HG02798 (cell line): ENCODE data around the gene CACNA1B.

Experiments used
- ATAC-seq: cut with Tn5 transposase; IDR thresholded peaks from one replicate; pipeline ENCODE4 v1.9.1; 2021; ENCODE audit warnings: mild to moderate bottlenecking; ENCODE audit not compliant: unreplicated experiment, poor library complexity

CACNA1B gene

DNA sequence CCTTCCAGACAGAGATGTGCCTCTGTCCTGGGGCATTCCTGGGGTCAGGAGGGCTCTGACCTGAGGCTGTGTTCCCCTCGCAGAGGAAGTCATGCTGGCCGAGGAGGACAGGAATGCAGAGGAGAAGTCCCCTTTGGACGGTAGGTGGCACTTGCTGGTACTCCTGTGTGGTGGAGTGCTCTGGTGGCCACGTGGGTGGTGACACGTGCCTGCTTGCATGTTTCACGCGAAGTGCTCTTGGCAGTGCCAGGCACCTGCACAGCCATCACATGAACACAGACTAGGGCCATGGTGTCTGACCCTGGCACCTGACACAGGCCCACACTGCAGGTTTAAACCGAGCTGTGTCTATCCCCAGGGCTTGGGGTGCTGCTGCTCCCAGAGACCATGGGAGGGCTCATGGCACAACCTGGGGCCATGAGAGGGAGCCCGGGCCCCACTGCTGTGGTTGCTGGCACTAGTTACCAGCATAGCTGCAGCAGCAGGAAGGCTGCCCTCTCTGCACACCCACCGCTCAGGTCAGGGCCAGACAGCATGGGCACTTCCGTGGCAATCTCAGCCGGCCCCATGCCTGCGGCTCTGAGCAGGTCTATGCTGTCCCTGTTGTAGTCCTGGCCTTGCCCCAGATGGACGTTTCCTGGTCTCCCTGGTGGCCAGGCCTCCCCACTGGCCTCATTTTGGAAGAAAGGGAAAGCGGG lies 79.3 kb downstream of the CACNA1B start:
- ATAC-seq: no peak

DNA sequence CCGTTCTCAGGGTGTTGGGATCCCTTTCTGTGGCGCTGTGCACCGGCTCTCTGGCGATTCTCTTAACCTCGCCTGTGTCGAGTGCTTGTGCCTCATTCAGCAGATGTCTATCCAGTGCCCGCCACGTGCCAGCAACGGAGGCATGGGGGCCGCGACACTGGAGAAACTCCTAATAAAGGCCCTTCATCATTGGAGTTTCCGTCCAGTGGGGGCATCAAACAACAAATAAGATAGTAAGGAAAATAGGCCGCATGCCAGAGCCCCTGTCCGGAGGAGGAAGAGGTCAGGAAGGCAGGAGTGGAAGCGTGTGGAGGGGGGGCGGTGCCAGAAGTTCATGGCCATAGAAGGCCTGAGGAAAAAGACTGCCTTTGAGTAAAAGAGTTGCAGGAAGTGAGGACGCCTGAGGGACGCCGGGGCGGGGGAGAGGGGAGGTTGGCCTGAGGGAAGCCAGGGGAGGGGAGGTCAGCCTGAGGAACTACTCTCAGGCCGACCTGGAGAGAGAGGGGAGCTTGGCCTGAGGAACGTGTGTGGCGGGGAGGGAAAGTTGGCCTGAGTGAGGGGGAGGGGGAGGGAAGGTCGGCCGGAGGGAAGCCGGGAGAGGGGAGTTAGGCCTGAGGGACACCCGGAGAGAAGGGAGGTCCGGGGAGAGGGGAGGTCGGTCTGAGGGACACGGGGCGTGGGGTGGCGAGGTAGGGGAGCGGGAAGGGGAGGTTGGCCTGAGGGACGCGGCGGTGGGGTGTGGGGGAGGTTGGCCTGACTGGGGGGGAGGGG lies 82.2 kb downstream of the CACNA1B start:
- ATAC-seq: no peak

DNA sequence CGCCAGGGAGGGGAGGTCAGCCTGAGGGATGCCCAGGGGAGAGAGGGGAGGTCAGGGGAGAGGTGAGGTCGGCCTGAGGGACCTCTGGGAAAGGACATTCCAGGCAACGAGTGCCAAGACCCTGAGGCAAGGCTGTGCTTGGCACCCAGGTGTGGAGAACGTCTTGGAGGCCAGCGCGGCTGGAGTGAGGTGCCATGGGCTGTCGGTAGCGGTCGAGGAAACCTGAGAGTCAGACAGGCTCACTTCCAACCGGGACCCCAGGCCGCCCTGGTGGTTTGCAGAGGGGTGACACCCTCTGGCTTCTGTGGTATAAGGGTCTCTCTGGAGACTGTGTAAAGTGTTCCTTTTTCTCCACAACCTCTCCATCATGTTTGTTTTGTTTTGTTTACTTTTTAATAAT lies 82.9 kb downstream of the CACNA1B start:
- ATAC-seq: no peak

DNA sequence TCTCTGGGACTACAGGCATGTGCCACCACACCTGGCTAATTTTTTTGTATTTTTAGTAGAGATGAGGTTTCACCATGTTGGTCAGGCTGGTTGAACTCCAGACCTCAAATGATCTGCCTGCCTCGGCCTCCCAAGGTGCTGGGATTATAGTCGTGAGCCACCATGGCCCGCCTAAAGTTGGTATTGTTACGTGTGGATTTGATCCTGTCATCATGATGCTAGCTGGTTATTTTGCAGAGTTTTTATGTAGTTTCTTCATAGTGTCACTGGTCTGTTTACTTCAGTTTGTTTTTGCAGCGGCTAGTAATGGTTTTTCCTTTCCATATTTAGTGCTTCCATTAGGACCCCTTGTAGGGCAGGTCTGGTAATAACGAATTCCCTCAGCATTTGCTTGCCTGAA lies 85.9 kb downstream of the CACNA1B start:
- ATAC-seq: no peak

DNA sequence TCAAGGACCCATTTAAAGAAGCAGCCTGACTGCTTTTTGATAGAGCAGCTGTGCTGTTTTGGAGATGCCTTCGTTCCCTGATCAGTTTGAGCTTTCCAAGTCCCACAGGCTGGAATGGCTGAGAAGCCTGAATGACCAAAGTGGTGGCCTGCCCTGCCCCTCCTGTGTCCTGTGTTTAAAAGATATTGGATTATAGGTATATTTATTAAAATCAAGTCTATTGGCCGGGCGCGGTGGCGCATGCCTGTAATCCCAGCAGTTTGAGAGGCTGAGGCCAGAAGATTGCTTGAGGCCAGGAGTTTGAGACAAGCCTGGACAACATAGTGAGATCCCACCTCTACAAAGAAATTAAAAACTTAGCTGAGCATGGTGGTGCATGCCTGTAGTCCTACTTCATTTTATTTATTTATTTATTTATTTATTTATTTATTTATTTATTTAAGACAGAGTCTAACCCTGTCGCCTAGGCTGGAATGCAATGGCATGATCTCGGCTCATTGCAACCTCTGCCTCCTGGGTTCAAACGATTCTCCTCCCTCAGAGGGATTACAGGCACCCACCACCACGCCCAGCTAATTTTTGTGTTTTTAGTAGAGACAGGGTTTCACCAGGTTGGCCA lies 87.7 kb downstream of the CACNA1B start:
- ATAC-seq: no peak

DNA sequence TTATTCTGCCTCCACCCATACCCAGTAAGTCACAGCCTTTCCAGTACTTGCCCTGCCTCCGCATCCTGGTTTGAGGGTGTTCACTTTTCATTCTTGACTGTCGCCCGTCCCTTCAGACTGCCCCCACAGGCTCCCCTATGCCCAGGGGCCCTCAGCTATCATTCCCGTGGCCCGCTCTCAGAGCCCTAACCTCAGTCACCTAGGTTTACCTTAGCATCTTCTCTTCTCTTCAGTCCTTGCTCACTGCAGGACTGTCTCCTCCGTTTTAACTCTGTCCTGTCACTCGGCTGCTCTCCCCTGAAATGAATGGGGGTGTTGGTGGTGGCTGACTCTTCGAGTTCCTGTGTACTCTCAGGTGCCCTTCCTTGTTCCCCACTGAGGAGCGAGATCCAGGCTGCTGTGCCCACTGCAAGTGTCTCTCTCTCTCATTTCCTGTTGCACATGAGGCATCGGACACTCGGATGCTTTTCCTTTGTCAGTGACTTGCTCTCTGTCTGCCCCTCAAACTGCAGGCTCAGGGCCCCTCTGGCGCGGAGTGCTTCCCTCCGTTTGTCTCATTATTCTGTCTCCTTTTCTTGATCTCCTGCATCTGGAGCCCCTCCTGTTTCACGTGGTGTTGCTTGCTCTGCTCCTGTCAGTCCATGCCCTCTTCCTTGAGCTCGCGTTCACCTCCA lies 89.8 kb downstream of the CACNA1B start:
- ATAC-seq: no peak

DNA sequence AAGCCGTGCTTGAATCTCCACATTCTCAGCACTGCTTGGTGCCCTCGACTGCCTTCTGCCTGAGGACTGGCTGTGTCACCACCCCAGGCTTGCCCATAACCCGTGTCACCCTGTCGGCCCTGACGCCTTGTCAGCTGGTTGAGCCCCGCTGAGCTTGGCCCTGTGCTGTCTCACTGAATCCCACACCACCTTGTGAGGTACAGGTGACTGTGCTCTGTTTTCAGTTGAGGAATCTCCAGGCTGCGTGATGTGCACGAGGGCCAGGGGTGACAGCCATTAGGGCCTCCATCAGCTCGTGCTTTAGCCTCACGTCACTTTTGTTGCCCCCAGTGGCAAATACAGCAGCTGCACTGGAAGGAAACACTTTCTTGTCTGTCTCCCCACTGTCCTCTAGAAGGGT lies 90.7 kb downstream of the CACNA1B start:
- ATAC-seq: no peak

DNA sequence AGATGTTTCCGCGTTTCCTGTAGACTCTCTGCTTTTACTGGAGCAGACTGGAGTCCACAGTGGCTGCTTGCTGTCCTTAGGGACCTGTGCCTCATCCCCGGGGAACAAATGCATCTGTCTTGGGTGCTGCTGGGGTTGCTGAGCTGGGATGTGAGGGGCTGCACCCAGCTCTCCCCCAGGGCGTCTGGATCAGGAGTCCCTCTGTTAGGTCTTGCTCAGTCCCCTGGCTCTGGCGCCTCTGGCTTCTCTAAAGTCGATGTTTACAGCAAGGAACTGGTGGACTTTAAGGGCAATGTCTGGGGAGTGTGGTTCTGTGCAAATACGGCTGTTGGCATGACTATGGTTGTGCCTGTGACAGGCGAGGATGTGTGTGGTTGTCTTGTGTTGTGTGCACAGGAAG lies 91.4 kb downstream of the CACNA1B start:
- ATAC-seq: no peak

DNA sequence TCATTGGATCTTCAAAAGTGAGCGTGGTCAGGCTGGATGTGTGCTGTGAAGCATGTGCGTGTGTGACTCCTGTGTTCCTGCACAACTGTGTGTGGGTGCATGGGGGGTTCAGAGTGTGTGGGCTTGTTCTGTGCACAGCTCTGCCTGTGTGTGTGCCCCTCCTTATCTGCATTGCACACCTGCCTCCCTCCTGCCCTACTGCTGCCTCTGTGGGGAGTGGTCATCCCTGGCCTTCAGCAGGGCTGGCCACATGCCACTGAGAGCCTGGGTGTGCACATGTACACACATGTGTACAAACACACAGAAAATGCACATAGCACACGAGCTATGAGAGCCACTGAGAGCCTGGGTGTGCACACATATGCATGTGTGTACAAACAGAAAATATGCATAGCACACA lies 92.1 kb downstream of the CACNA1B start:
- ATAC-seq: no peak

DNA sequence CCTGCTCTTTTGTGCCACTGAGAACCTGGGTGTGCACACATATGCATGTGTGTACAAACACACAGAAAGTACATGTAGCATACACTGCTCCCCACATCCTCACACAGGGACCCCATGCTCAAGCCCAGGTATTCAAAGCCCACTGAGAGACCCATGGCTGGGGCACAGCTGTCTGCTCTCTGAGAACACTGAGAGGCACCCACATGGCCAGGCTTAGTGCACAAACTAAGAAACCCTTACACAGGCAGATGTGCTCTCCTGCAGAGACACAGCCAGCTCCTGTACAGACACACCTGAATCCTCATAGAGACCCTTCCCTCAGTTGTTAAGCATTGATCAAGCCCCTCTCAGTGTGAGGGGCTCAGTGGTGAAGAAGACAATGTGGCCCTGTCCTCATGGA lies 92.5 kb downstream of the CACNA1B start:
- no peak for ATAC-seq

DNA sequence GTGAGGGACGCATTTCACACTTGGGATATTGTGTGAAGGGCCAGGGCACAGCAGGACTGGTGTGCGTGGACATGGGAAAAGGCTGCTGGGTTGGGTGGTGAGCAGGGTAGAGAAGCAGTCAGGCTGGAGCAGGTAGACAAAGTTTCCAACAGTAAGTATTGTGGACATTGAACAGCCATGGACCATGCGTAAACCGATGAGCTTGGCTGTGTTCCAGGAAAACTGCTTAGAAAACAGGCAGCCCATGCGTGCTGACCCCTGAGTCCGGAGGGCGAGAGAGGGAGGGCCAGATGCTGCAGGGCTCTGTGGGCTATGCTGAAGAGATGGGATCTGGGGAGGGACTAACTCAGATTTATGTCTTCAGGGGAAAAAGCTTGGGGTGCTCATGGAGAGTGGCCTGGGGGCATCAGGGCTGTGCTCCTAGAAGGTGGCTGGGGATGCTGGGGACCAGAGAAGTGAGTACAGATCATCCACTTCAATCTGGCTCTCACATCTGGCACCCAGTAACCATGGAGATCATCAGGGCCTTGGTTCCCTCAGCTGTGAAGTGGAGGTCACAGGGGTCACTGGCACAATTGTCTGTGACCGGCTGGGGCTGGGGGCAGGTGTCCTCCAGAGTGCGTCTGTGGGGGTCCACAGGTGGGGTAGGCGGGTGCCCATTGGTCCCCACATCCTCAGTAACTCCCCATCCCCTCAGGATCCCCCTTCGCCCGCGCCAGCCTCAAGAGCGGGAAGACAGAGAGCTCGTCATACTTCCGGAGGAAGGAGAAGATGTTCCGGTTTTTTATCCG lies 93.3 kb downstream of the CACNA1B start:
- no peak for ATAC-seq

DNA sequence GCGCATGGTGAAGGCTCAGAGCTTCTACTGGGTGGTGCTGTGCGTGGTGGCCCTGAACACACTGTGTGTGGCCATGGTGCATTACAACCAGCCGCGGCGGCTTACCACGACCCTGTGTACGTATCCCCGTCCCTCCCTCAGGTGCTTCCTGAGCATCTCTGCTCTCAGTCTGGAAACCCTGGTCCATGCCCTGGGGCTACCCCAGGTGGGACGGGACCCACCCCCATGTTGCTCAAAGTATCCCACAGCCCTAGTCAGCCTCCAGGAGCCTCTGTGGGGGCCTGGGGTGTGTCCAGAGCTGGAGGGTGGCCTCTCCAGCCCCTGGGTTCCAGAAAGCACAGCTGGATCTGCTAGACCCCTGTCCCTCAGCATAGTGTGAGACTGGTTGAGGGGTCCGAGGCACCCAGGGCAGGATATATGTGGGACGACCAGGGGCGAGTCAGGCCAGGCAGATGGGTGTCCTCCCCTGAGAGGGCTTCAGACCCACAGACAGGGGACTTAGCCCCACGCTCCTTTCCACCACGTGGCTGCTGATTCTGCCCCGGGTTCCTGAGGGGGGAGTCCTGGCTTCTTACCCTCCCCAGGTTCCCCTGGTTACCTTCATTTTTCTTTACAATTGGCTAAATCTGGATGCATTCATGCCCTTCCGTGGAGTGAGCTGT lies 94.0 kb downstream of the CACNA1B start:
- ATAC-seq: no peak

DNA sequence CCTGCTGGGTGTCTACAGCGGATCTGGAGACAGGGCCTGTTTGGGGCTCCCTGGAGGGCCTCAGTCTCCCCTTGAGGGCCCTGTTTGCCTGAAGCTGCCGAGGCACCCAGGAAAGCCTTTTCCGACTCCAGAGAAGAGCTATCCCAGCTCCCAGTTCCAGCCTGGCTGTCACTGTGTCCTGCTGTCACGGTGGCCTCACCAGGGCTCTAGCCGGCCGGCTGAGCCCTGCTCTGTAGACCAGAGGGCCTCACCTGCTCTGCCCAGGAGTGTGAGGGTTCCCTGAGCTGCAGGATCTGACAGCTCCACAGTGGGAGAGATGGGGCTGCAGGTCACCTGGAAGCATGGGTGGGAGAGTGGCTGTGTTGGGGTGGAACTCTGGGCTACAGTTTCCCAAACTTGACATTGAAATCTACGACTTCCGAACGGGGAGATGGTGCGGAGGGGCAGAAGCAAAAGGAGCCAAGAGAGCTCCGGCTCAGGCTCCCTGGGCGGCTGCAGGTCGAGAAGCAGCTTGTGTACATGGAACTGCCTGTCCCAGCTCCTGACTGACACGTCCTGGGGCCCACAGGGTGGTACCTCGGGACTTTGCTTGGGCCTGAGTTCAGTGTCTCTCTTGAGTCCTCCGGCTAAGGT lies 94.9 kb downstream of the CACNA1B start:
- no peak for ATAC-seq

DNA sequence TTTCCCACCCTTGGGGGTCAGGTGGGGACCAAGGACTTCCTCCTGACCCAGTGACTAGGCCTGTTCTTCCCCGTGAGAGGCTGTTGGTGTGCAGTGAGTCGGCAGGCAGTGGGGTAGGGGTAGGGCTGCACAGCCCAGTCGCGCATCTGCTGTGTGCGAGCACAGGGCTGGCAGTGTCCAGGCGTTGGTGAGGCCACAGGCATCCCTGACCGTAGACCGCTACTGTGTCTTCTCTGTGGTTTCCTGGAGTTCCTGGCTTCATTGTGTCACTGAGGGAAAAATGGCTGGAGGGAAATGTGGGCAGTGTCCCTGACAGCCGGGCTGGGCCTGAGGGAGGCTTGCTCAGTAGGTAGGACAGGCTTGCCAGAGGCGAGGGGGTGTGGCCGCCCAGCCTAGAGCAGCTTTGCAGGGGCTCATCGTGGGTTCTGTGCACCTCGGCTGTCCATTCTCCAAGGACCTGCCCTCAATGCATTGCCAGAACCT lies 95.4 kb downstream of the CACNA1B start:
- no peak for ATAC-seq

DNA sequence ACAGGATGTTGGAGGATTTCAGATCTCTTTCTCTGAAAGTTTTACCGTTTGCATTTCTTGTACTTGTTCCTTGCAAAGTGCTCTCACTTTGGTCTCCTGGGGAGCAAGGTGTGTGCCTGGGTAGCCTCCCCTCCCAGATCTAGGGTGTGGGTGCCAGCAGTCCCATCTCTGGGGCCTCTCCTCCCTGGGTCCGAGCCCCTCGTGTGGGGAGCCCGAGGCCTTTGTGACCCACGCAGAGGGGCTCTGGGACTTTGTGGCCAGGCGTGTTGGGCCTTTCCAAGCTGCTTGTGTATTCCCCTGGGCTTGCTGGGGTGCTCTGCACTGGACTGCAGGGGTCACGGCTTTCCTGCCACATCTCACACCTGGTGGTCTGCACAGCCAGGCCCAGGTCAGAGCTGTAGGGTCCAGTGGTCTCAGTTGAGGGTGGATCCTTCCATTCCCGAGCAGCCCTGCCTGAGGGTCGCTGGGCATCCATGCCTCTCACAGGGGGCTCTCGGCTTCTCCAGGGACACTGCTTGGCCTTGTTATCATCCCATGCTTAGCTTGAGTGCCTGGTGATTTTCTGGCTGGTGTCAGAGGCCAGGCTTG lies 96.3 kb downstream of the CACNA1B start:
- ATAC-seq: no peak

DNA sequence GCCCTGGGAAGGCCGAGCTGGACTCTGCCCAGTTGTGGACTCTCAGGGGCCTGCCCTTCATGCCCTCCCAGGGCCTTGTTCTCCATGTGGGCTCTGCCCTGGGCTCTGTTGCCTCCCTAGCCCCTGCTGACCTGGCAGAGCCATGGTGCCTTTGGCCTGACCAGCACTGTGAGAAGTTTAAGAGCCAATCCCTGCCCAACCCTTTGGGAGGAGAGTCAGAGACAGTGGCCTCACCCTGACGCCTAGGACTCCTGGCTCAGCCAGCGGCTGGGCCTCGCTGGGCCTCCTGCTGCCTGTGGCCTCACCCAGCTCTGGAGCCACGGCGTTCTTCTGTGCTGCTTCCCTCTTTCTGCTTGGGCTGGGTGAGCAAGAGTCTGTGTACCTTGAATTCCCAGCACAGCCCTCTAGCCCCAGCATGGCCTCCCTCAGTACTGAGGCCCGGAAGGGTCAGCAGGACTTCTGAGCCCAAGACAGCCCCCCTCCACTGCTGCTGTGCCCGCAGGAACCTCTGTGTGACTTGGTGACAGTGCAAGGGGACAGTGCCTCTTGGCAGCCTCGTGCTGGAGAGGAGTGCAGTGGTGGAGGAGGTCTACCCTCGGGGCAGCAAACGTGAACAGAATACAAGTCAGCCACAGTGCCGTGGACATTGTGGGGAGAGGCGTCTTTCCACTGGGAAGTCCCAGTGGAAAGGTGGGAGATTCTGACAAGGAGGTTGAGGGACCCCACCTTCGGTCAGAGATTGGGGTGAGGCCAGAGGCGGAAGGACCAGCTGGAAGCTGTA lies 97.4 kb downstream of the CACNA1B start:
- no peak for ATAC-seq

DNA sequence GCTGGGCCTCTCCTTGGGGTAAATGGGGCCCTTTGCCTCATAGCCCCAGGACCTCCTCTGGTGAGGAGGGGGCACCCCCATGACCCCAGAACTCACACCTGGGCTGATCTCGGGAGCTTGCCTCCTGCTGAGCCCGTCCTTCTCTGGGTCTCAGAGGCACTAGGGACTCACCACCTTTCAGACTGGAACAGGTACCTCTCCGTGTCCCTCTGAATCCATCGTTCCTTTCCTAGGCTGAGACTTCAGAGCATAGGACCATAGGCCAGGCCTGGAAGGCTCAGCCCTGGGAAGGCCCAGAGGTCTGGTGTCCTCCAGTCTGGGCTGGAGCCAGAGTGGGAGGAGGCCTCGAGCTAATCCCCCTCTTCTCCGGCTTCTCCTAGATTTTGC lies 97.9 kb downstream of the CACNA1B start:
- no peak for ATAC-seq

DNA sequence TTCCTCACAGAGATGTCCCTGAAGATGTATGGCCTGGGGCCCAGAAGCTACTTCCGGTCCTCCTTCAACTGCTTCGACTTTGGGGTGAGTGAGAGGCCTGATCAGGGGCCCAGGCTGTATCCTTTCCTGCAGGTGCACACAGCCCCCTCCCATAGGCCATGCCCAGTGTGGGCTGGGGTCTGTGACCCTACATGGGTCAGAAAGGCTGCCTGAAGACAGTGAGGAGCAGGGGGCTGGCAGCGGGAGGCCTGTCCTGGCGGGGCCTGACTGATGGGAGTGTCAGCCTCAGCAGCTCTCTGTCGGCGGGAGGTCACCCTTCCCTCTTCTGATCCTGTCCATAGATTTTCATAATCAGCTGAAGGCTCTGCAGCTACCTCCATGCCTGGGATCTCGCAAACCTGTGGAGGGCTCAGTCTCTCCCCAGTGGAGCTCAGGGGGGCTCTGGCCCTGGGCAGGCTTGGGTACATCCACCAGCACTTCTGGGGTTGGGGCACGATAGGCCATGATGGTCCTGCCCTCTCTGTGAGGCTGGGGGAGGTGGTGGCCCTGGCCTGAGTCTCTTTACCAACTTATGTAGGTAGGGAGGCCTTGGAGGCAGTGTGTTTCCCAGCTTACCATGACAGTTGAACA lies 98.5 kb downstream of the CACNA1B start:
- no peak for ATAC-seq
